Measurements from ENCODE around the gene RAD51B.
"Not testable (repeated sequence)": the region's sequence is repeated elsewhere in the genome, so short reads cannot be mapped to it uniquely, and the experiment has no call there.

The RAD51B gene

DNA sequence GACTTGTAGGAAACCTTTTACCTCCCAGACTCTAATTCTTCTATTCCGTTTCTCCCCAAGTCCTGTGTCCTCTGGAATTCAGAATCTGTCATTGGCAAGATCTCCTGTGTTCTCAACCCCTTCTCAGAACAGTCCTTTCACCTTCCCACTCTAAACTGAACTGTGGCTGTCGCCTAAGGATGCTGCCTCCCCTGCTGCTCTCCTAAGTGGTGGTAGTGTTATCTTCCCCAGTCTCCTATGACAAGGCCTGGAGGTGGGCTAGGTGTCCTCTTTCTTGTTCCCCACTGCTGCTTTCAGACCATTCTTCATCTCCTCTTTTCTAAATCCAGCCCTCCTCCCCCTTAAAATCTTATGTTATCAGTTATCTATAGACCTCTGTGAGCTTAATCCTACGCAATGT is 397.4 kb downstream of the RAD51B start:
- Histone ChIP-seq H3K4me1 (no peaks in the 10 kb centered on the region), H3K27ac (no peak overlapping the region), H3K4me3 (ENCODE audit: low read depth, low read length) (no peak overlapping the region), H3K27me3 (ENCODE audit: control insufficient read depth, insufficient read depth, low read length) (no peaks in the 10 kb centered on the region), H3K9me3 (ENCODE audit: control insufficient read depth, low read length) (no peaks in the 10 kb centered on the region), H3K36me3 (ENCODE audit: control insufficient read depth, insufficient read depth, low read length) (no peaks in the 10 kb centered on the region), H3K4me2 (ENCODE audit: low read length) (no peak overlapping the region), H2AFZ (no peak overlapping the region), H3K79me2 (no peaks in the 10 kb centered on the region), H3K9ac (no peak overlapping the region)
- TF ChIP-seq, protein P1, sequence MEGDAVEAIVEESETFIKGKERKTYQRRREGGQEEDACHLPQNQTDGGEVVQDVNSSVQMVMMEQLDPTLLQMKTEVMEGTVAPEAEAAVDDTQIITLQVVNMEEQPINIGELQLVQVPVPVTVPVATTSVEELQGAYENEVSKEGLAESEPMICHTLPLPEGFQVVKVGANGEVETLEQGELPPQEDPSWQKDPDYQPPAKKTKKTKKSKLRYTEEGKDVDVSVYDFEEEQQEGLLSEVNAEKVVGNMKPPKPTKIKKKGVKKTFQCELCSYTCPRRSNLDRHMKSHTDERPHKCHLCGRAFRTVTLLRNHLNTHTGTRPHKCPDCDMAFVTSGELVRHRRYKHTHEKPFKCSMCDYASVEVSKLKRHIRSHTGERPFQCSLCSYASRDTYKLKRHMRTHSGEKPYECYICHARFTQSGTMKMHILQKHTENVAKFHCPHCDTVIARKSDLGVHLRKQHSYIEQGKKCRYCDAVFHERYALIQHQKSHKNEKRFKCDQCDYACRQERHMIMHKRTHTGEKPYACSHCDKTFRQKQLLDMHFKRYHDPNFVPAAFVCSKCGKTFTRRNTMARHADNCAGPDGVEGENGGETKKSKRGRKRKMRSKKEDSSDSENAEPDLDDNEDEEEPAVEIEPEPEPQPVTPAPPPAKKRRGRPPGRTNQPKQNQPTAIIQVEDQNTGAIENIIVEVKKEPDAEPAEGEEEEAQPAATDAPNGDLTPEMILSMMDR (IDR thresholded peaks at IDR 0.05), result no peak

DNA sequence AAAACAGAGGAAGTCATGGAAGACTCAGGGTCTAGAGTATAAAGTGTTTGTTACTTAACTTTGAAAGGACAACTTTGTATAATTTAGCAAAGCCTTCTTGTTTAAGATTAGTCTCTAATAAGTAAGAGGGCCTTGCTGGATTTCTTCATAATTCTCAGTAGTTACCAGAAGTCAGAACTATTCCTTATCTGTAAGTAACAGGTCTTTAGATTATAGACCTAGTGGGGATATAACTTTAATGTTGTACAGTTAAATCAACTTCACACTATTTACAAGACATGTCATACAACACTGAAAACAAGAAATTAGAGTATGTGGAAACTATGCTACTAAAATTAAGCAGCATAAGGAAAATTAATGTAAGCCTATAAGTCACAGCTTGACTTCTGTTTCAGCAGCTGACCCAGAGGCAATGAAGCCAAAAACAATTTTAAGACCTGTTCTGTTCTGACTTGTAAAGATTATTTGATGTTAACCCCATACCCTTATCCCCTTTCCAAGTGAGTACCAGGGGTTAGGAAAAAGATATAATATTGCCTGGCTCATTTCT is 398.3 kb downstream of the RAD51B start:
- Histone ChIP-seq H3K27ac (no peak overlapping the region), H3K79me2 (no peaks in the 10 kb centered on the region), H3K4me3 (ENCODE audit: low read depth, low read length) (no peak overlapping the region), H3K9me3 (ENCODE audit: control insufficient read depth, low read length) (no peaks in the 10 kb centered on the region), H3K9ac (no peak overlapping the region), H3K27me3 (ENCODE audit: control insufficient read depth, insufficient read depth, low read length) (no peaks in the 10 kb centered on the region), H3K36me3 (ENCODE audit: control insufficient read depth, insufficient read depth, low read length) (no peaks in the 10 kb centered on the region), H3K4me1 (no peaks in the 10 kb centered on the region), H3K4me2 (ENCODE audit: low read length) (no peak overlapping the region), H2AFZ (no peak overlapping the region)
- TF ChIP-seq, protein P1 (IDR thresholded peaks at IDR 0.05), result no peak

DNA sequence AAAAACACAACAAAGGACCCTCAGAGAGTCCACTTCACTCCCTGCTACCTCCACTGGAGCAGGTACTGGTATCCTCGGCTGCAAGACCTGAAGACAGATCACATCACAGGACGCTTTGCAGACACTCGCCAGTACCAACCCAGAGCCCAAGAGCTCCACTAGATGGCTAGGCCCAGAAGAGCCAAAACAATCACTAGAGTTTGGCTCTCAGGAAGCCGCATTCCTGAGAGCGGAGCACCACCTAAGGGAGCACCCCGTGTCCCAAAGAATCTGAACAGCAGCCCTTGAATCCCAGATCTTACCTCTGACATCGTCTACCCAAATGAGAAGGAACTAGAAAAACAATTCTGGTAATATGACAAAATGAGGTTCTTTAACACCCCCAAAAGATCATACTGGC is 399.8 kb downstream of the RAD51B start:
- Histone ChIP-seq H3K27ac (no peak overlapping the region), H3K4me2 (ENCODE audit: low read length) (no peak overlapping the region), H3K9me3 (ENCODE audit: control insufficient read depth, low read length) (no peaks in the 10 kb centered on the region)

DNA sequence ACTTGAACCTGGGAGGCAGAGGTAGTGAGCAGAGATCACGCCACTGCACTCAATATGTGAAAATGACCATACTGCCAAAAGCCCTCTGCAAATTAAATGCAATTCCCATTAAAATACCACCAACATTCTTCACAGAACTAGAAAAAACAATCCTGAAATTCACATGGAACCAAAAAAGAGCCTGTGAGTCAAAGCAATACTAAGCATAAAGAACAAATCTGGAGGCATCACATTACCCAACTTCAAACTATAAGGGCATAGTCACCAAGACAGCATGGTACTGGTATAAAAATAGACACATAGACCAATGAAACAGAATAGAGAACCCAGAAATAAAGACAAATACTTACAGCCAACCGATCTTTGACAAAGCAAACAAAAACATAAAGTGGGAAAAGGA is 401.5 kb downstream of the RAD51B start:
- not testable (repeated sequence) for H3K9me3 ChIP-seq (ENCODE audit: control insufficient read depth, low read length); H3K27me3 ChIP-seq (ENCODE audit: control insufficient read depth, insufficient read depth, low read length); H3K4me3 ChIP-seq (ENCODE audit: low read depth, low read length); H3K4me2 ChIP-seq (ENCODE audit: low read length); H3K27ac ChIP-seq; H2AFZ ChIP-seq; H3K79me2 ChIP-seq; H3K9ac ChIP-seq; H3K36me3 ChIP-seq (ENCODE audit: control insufficient read depth, insufficient read depth, low read length); H3K4me1 ChIP-seq

More for the DNA sequence above, 399.8 kb downstream of the RAD51B start:
- Histone ChIP-seq H3K36me3 (ENCODE audit: control insufficient read depth, insufficient read depth, low read length) (no peaks in the 10 kb centered on the region), H3K4me3 (ENCODE audit: low read depth, low read length) (no peak overlapping the region), H3K79me2 (no peaks in the 10 kb centered on the region), H3K9ac (no peak overlapping the region), H3K27me3 (ENCODE audit: control insufficient read depth, insufficient read depth, low read length) (no peaks in the 10 kb centered on the region), H3K4me1 (no peaks in the 10 kb centered on the region), H2AFZ (no peak overlapping the region)
- TF ChIP-seq, protein P1 (IDR thresholded peaks at IDR 0.05), result no peak

DNA sequence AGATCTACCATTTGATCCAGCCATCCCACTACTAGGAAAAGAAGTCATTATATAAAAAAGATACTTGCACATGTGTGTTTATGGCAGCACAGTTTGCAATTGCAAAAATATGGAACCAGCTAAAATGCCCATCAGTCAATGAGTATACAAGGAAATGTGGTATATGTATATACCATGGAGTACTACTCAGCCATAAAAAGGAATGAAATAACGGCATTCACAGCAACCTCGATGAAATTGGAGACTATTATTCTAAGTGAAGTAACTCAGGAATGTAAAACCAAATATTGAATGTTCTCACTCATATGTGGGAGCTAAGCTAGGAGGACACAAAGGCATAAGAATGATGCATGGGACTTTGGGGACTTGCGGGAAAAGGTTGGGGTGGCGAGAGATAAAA is 402.6 kb downstream of the RAD51B start:
- Histone ChIP-seq H3K4me2 (ENCODE audit: low read length) (no peak overlapping the region), H3K9ac (no peak overlapping the region), H3K79me2 (no peaks in the 10 kb centered on the region), H3K9me3 (ENCODE audit: control insufficient read depth, low read length) (no peaks in the 10 kb centered on the region), H3K4me3 (ENCODE audit: low read depth, low read length) (no peak overlapping the region), H3K36me3 (ENCODE audit: control insufficient read depth, insufficient read depth, low read length) (no peaks in the 10 kb centered on the region), H3K27me3 (ENCODE audit: control insufficient read depth, insufficient read depth, low read length) (no peaks in the 10 kb centered on the region), H2AFZ (no peak overlapping the region), H3K4me1 (no peaks in the 10 kb centered on the region), H3K27ac (no peak overlapping the region)
- TF ChIP-seq, protein P1 (IDR thresholded peaks at IDR 0.05), result no peak

Data from parathyroid adenoma (tissue), 2 donors.